Trophoblast cell (in vitro differentiated cells and primary cell): ENCODE data around the gene CPNE2.

Experiments
- DNase-seq, 2 donors: peaks; one replicate each; pipeline ENCODE4 v3.0.0-alpha.2; 2016
- H2AFZ ChIP-seq: 2 replicates; pipeline ENCODE4 v1.6.1; 2013; ENCODE audit warnings: low read length, moderate library complexity, mild to moderate bottlenecking; ENCODE audit not compliant: insufficient read depth, poor library complexity
- H2AK5ac ChIP-seq: 2 replicates; pipeline ENCODE4 v1.6.1; 2013; ENCODE audit warnings: mild to moderate bottlenecking, low read length
- H2BK120ac ChIP-seq: 2 replicates; pipeline ENCODE4 v1.6.1; 2013; ENCODE audit warnings: low read length, mild to moderate bottlenecking, moderate library complexity; ENCODE audit not compliant: insufficient read depth, poor library complexity
- H2BK12ac ChIP-seq: 2 replicates; pipeline ENCODE4 v1.6.1; 2013; ENCODE audit warnings: mild to moderate bottlenecking, low read length, moderate library complexity
- H2BK5ac ChIP-seq: 2 replicates; pipeline ENCODE4 v1.6.1; 2013; ENCODE audit warnings: low read length, low read depth, moderate library complexity, mild to moderate bottlenecking; ENCODE audit not compliant: poor library complexity
- H3K14ac ChIP-seq: 2 replicates; pipeline ENCODE4 v1.6.1; 2013; ENCODE audit warnings: mild to moderate bottlenecking, low read length
- H3K18ac ChIP-seq: 2 replicates; pipeline ENCODE4 v1.6.1; 2013; ENCODE audit warnings: mild to moderate bottlenecking, low read length
- H3K23ac ChIP-seq: 2 replicates; pipeline ENCODE4 v1.6.1; 2013; ENCODE audit warnings: low read length
- H3K27ac ChIP-seq: 2 replicates; pipeline ENCODE4 v1.5.1; 2013; ENCODE audit warnings: low read depth, mild to moderate bottlenecking, inconsistent platforms, low read length, moderate library complexity
- H3K27me3 ChIP-seq: 2 replicates; pipeline ENCODE4 v1.6.1; 2013; ENCODE audit warnings: inconsistent platforms, mild to moderate bottlenecking, low read length, moderate library complexity; ENCODE audit not compliant: insufficient read depth
- H3K36me3 ChIP-seq, 2 experiments: 1 replicate in 1 of 2; 2 replicates in 1 of 2; pipeline ENCODE4 v1.6.1; 2013; ENCODE audit warnings: low read length in 2 of 2, mild to moderate bottlenecking in 2 of 2, moderate library complexity in 1 of 2; ENCODE audit not compliant: insufficient read depth in 2 of 2, control insufficient read depth in 1 of 2
- H3K4ac ChIP-seq: 2 replicates; pipeline ENCODE4 v1.6.1; 2013; ENCODE audit warnings: low read depth, mild to moderate bottlenecking, low read length, moderate library complexity
- H3K4me1 ChIP-seq, 2 experiments: 1 replicate in 1 of 2; 2 replicates in 1 of 2; pipeline ENCODE4 v1.6.1; 2013; ENCODE audit warnings: low read length in 2 of 2, mild to moderate bottlenecking in 2 of 2, moderate library complexity in 1 of 2; ENCODE audit not compliant: insufficient read depth in 2 of 2, control insufficient read depth in 1 of 2
- H3K4me2 ChIP-seq: 2 replicates; pipeline ENCODE4 v1.6.1; 2013; ENCODE audit warnings: inconsistent platforms, mild to moderate bottlenecking, low read length, moderate library complexity
- H3K4me3 ChIP-seq: 2 replicates; pipeline ENCODE4 v1.5.1; 2013; ENCODE audit warnings: mild to moderate bottlenecking, low read depth, low read length, inconsistent platforms
- H3K79me1 ChIP-seq: one replicate; pipeline ENCODE4 v1.6.1; 2013; ENCODE audit warnings: low read length
- H3K79me2 ChIP-seq: 2 replicates; pipeline ENCODE4 v1.6.1; 2013; ENCODE audit warnings: low read length, mild to moderate bottlenecking; ENCODE audit not compliant: control insufficient read depth, insufficient read depth, poor library complexity
- H3K9ac ChIP-seq: 2 replicates; pipeline ENCODE4 v1.6.1; 2013; ENCODE audit warnings: mild to moderate bottlenecking, low read length
- H3K9me3 ChIP-seq: 2 replicates; pipeline ENCODE4 v1.6.1; 2013; ENCODE audit warnings: low read depth, mild to moderate bottlenecking, control low read depth, inconsistent platforms, low read length; ENCODE audit not compliant: insufficient read depth
- H4K12ac ChIP-seq: 2 replicates; pipeline ENCODE4 v1.6.1; 2013; ENCODE audit warnings: low read depth, mild to moderate bottlenecking, low read length, moderate library complexity
- H4K8ac ChIP-seq: 2 replicates; pipeline ENCODE4 v1.6.1; 2013; ENCODE audit warnings: low read depth, mild to moderate bottlenecking, low read length, moderate library complexity
- H4K91ac ChIP-seq: one replicate; pipeline ENCODE4 v1.6.1; 2013; ENCODE audit warnings: low read depth, mild to moderate bottlenecking, low read length, moderate library complexity
- WGBS: extraction: QIAGEN DNeasy Blood & Tissue Kit; methylation state at CpG from one replicate; pipeline ENCODE4 v1.1.7; 2013; ENCODE audit warnings: missing lambda C conversion rate; ENCODE audit not compliant: insufficient read length, insufficient coverage; ENCODE audit errors: extremely low coverage; 5-methylcytosine and 5-hydroxymethylcytosine counted together

Gene CPNE2

GRCh38 chr16:57192146-57192545, 99.8 kb downstream of the CPNE2 start:
- no peak overlapping the region for H2AK5ac ChIP-seq
- H3K4me2 ChIP-seq: no peak overlapping the region
- no peak overlapping the region for H2BK120ac ChIP-seq
- no peak overlapping the region for H2BK5ac ChIP-seq
- H4K91ac ChIP-seq: no peak overlapping the region
- no CpG with 5 or more reads among the region's 3 CpGs for WGBS
- H3K9ac ChIP-seq: no peak overlapping the region
- H3K23ac ChIP-seq: no peak overlapping the region
- no peak overlapping the region for H2BK12ac ChIP-seq
- H3K79me2 ChIP-seq: peaks cover 6% of the 10 kb centered on the region
- H3K27ac ChIP-seq: no peak overlapping the region
- no peaks in the 10 kb centered on the region for H3K27me3 ChIP-seq
- peaks cover 3 to 5% of the 10 kb centered on the region in 2 experiments for H3K36me3 ChIP-seq
- no peak overlapping the region for H2AFZ ChIP-seq
- no peak overlapping the region for H4K12ac ChIP-seq
- no peak overlapping the region for H3K4ac ChIP-seq
- H3K79me1 ChIP-seq: peaks cover 7% of the 10 kb centered on the region
- no peak overlapping the region for H3K18ac ChIP-seq
- H3K14ac ChIP-seq: no peak overlapping the region
- H3K9me3 ChIP-seq: no peaks in the 10 kb centered on the region
- H3K4me1 ChIP-seq: peaks cover 5 to 10% of the 10 kb centered on the region in 2 experiments
- H4K8ac ChIP-seq: no peak overlapping the region
- H3K4me3 ChIP-seq: no peak overlapping the region
- no peak for DNase-seq

- peak in 1 of 2 donors; percentile 63 for DNase-seq
- no peak overlapping the region for H4K8ac ChIP-seq
- no peaks in the 10 kb centered on the region for H3K9me3 ChIP-seq
- no peak overlapping the region for H4K91ac ChIP-seq
- no peak overlapping the region for H2BK120ac ChIP-seq
- H3K27ac ChIP-seq: peak overlapping the region; percentile 56
- H3K18ac ChIP-seq: no peak overlapping the region
- H3K23ac ChIP-seq: no peak overlapping the region
- no peak overlapping the region for H3K14ac ChIP-seq
- no peak overlapping the region for H3K4me2 ChIP-seq
- H3K4me1 ChIP-seq: peaks cover 5 to 10% of the 10 kb centered on the region in 2 experiments
- no CpG with 5 or more reads among the region's 7 CpGs for WGBS
- H3K9ac ChIP-seq: no peak overlapping the region
- no peak overlapping the region for H3K4ac ChIP-seq
- H3K79me1 ChIP-seq: peaks cover 6% of the 10 kb centered on the region
- H2BK5ac ChIP-seq: no peak overlapping the region
- peaks cover 5% of the 10 kb centered on the region for H3K79me2 ChIP-seq
- H2BK12ac ChIP-seq: no peak overlapping the region
- H3K36me3 ChIP-seq: peaks cover 3 to 5% of the 10 kb centered on the region in 2 experiments
- H2AK5ac ChIP-seq: no peak overlapping the region
- no peak overlapping the region for H4K12ac ChIP-seq
- H3K27me3 ChIP-seq: no peaks in the 10 kb centered on the region
- no peak overlapping the region for H2AFZ ChIP-seq
- H3K4me3 ChIP-seq: no peak overlapping the region
These were observed 100.5 kb downstream of the CPNE2 start for GRCh38 chr16:57192720-57193486.

GRCh38 chr16:57194512-57194911, 102.1 kb downstream of the CPNE2 start:
- Histone ChIP-seq H4K91ac (no peak overlapping the region), H3K9me3 (no peaks in the 10 kb centered on the region), H3K14ac (no peak overlapping the region), H3K4me1 (peaks cover 5 to 10% of the 10 kb centered on the region in 2 experiments), H2BK120ac (no peak overlapping the region), H3K36me3 (peaks cover 2 to 4% of the 10 kb centered on the region in 2 experiments), H3K4me3 (no peak overlapping the region), H3K79me1 (peaks cover 6% of the 10 kb centered on the region), H3K4ac (no peak overlapping the region), H2AK5ac (no peak overlapping the region), H3K18ac (no peak overlapping the region), H3K79me2 (peaks cover 5% of the 10 kb centered on the region), H2AFZ (no peak overlapping the region), H4K12ac (no peak overlapping the region), H3K4me2 (no peak overlapping the region), H3K27ac (no peak overlapping the region), H2BK12ac (no peak overlapping the region), H4K8ac (no peak overlapping the region), H2BK5ac (no peak overlapping the region), H3K27me3 (no peaks in the 10 kb centered on the region), H3K9ac (no peak overlapping the region), H3K23ac (no peak overlapping the region)
- peak; percentile 50 to 88 for DNase-seq

DNA sequence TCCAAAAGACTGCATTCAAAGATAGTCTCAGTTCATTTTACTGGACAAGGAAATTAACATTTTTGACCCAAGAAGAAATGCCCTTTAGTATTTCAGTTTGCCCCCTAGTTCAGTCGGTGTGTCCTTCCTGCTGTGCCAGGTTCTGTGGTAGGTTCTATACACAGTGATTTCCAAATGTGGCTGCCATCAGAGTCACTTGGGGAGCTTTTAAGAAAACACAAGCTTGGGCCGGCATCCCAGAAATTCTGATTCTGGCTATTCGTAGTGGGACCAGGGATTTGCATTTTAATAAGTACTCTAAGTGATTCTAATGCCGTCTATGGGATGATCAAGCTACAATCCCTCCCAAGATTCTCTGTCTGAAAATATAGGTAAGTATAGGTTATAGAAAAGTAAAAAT, 103.9 kb downstream of the CPNE2 start:
- Histone ChIP-seq H3K4me1 (peaks cover 3 to 10% of the 10 kb centered on the region in 2 experiments), H3K79me1 (peaks cover 6% of the 10 kb centered on the region), H2BK5ac (peak overlapping the region; percentile 56), H3K27me3 (no peaks in the 10 kb centered on the region), H3K36me3 (no peaks in the 10 kb centered on the region), H3K14ac (peak overlapping the region; percentile 37), H3K9me3 (no peaks in the 10 kb centered on the region), H3K27ac (no peak overlapping the region), H3K18ac (peak overlapping the region; percentile 65), H4K8ac (peak overlapping the region; percentile 38), H2AK5ac (no peak overlapping the region), H2BK120ac (no peak overlapping the region), H3K79me2 (peaks cover 1% of the 10 kb centered on the region), H2BK12ac (no peak overlapping the region), H3K23ac (no peak overlapping the region), H3K9ac (no peak overlapping the region), H3K4me3 (no peak overlapping the region), H4K91ac (no peak overlapping the region), H4K12ac (no peak overlapping the region), H3K4ac (peak overlapping the region; percentile 86), H2AFZ (no peak overlapping the region), H3K4me2 (no peak overlapping the region)
- no peak for DNase-seq
- WGBS: no CpG with 5 or more reads among the region's 4 CpGs
